KMS-11 (cell line): ENCODE measurements around the gene FHOD3.

Source experiments
- H2AFZ ChIP-seq: fragments of 200-600 bp; sonication (generic); 2 replicates; pipeline ENCODE4 v1.6.1; 2016; ENCODE audit warnings: antibody characterized with exemption, mixed run types, low read depth
- H3K27ac ChIP-seq: fragments of 200-600 bp; sonication (generic); 2 replicates; pipeline ENCODE4 v1.6.1; 2016; ENCODE audit warnings: mild to moderate bottlenecking, mixed run types
- H3K27me3 ChIP-seq: fragments of 200-600 bp; sonication (generic); 2 replicates; pipeline ENCODE4 v1.6.1; 2017; ENCODE audit warnings: mild to moderate bottlenecking, low read depth, mixed run types, moderate library complexity; ENCODE audit not compliant: insufficient read depth
- H3K36me3 ChIP-seq: fragments of 200-600 bp; sonication (generic); 2 replicates; pipeline ENCODE4 v1.6.1; 2017; ENCODE audit warnings: mild to moderate bottlenecking, mixed run types; ENCODE audit not compliant: insufficient read depth
- H3K4me1 ChIP-seq: fragments of 200-600 bp; sonication (generic); 2 replicates; pipeline ENCODE4 v1.6.1; 2016; ENCODE audit warnings: mild to moderate bottlenecking, low read depth, mixed run types; ENCODE audit not compliant: poor library complexity, severe bottlenecking
- H3K4me2 ChIP-seq: fragments of 200-600 bp; sonication (generic); 2 replicates; pipeline ENCODE4 v1.7.0; 2016; ENCODE audit warnings: mild to moderate bottlenecking, mixed run types
- H3K4me3 ChIP-seq: fragments of 200-600 bp; sonication (generic); IDR thresholded peaks from 2 replicates; pipeline ENCODE4 v1.6.1; 2017; ENCODE audit warnings: low read depth, low read length, mixed read lengths; ENCODE audit not compliant: insufficient read depth
- H3K79me2 ChIP-seq: fragments of 200-600 bp; sonication (generic); 2 replicates; pipeline ENCODE4 v1.6.1; 2016; ENCODE audit warnings: low read depth, mixed run types; ENCODE audit not compliant: insufficient read depth
- H3K9ac ChIP-seq: fragments of 200-600 bp; sonication (generic); 2 replicates; pipeline ENCODE4 v1.6.1; 2016; ENCODE audit warnings: mild to moderate bottlenecking, mixed run types
- H4K20me1 ChIP-seq: fragments of 200-600 bp; sonication (generic); 2 replicates; pipeline ENCODE4 v1.6.1; 2016; ENCODE audit warnings: mild to moderate bottlenecking, mixed run types; ENCODE audit not compliant: insufficient read depth
- TF ChIP-seq, protein P1 (sequence below): fragments of 200-600 bp; sonication (generic); conservative IDR thresholded peaks from 2 replicates; pipeline ENCODE4 v1.6.1; 2017; ENCODE audit warnings: low read depth, mild to moderate bottlenecking, antibody characterized with exemption, low read length, moderate library complexity, mixed read lengths

FHOD3 gene

DNA sequence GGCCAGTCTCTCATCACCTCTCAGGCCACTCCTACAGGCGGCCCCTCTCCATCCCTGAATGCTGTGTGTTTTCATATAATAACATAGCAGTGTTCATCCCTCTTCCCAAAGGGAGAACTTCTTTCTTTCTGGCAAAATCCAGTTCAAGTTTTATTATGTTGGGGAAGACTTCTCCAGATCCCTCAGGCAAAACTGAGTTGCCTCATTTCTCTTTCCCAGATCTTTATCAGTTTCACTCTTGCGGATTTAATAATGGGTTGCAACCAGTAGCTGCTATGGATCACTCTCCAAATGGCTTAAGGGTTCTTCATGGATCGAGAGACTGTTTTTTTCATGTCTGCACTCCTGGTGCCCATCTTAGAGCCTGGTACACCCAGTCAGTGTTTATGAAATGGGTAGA, 129.9 kb downstream of the FHOD3 start:
- no peaks in the 10 kb centered on the region for H4K20me1 ChIP-seq
- H3K27ac ChIP-seq: no peak overlapping the region
- TF ChIP-seq, protein P1, sequence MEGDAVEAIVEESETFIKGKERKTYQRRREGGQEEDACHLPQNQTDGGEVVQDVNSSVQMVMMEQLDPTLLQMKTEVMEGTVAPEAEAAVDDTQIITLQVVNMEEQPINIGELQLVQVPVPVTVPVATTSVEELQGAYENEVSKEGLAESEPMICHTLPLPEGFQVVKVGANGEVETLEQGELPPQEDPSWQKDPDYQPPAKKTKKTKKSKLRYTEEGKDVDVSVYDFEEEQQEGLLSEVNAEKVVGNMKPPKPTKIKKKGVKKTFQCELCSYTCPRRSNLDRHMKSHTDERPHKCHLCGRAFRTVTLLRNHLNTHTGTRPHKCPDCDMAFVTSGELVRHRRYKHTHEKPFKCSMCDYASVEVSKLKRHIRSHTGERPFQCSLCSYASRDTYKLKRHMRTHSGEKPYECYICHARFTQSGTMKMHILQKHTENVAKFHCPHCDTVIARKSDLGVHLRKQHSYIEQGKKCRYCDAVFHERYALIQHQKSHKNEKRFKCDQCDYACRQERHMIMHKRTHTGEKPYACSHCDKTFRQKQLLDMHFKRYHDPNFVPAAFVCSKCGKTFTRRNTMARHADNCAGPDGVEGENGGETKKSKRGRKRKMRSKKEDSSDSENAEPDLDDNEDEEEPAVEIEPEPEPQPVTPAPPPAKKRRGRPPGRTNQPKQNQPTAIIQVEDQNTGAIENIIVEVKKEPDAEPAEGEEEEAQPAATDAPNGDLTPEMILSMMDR: no peak
- no peaks in the 10 kb centered on the region for H3K36me3 ChIP-seq
- no peak overlapping the region for H2AFZ ChIP-seq
- no peaks in the 10 kb centered on the region for H3K27me3 ChIP-seq
- no peak overlapping the region for H3K4me3 ChIP-seq
- no peaks in the 10 kb centered on the region for H3K4me1 ChIP-seq
- H3K79me2 ChIP-seq: no peaks in the 10 kb centered on the region
- H3K9ac ChIP-seq: no peak overlapping the region
- no peak overlapping the region for H3K4me2 ChIP-seq

DNA sequence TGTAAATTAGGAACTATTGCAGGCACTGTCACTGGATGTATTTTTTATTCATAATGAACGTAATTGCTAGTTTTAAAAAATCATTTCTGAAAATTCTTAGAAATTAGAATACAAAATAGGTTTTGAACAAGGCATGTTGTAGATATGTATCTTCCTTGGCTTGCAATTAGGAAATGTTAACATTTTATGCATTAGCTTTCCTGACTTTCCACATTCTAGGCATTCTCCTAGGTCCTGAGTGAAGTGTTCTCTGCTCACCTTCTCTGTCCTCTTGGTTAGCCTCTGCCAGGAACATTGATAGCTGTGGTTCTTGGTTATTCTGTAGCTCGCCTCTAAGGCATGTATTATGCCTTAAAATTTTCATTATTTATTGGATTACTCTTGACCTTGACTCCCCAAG, 130.3 kb downstream of the FHOD3 start:
- TF ChIP-seq, protein P1: no peak
- H3K36me3 ChIP-seq: no peaks in the 10 kb centered on the region
- no peak overlapping the region for H3K4me3 ChIP-seq
- H3K27ac ChIP-seq: no peak overlapping the region
- no peak overlapping the region for H3K9ac ChIP-seq
- H3K4me2 ChIP-seq: no peak overlapping the region
- no peaks in the 10 kb centered on the region for H3K79me2 ChIP-seq
- no peaks in the 10 kb centered on the region for H3K27me3 ChIP-seq
- H2AFZ ChIP-seq: no peak overlapping the region
- no peaks in the 10 kb centered on the region for H3K4me1 ChIP-seq
- no peaks in the 10 kb centered on the region for H4K20me1 ChIP-seq

DNA sequence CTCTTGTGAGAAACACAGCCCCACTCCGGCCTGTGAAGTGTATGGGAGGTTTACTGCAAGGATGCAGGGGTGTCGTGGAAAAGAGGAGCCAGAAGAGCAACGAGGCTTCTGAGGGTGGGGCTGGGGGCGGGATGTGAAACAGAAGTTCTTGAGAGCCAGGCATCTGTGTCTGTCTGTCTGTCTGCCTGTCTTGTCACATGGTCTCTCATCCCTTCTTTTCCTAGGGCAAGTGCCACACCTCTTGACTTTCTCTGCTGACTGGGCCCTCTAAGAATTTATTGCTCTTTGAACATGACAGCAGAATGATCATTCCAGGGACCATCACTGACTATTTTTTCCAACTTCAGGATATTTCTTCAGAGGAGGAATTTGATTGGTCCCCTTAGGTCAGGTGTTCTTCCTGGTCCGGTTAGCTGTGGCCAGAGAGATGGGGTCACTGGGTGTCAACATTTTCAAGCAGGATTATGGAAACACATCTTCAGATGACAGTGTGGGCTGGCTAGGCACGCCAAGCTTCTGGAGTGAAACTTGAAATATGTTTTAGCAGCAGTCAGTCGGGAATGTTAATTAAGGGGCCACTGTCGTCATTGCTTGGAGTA, 131.0 kb downstream of the FHOD3 start:
- no peaks in the 10 kb centered on the region for H3K79me2 ChIP-seq

DNA sequence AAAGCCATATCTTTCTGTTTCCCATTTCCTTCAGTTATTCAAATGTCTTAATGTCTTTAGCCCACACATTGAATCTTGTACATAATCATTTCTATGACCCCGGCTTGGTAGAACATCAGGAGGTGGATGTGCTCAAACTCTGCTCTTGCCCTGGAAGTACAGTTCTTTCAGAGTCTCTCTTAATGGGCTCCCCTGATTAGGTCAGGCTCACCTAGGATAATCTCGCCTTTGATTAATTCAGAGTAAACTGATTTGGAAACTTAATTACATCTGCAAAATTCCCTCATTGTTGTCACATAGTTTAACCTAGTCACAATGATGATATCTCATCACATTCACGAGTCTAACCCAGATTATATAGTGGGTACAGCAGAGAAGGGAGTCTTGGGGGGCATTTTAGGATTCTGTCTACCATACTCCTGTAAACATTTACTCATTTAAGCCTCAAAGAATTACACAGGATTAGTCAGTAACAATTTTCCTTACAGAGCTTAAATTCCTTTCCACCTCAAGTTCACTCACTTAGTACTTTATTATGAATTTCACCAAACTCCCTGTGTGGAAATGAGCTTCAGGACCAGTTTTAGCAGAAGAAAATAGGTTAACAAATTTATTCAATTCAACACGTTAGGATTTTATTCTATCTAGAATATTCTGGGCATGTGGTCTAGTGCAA, 135.5 kb downstream of the FHOD3 start:
- H3K79me2 ChIP-seq: no peaks in the 10 kb centered on the region

More for the DNA sequence above, 131.0 kb downstream of the FHOD3 start:
- Histone ChIP-seq H2AFZ (no peak overlapping the region), H3K9ac (no peak overlapping the region), H4K20me1 (no peaks in the 10 kb centered on the region), H3K36me3 (no peaks in the 10 kb centered on the region), H3K4me3 (no peak overlapping the region), H3K4me1 (no peaks in the 10 kb centered on the region), H3K4me2 (no peak overlapping the region), H3K27me3 (no peaks in the 10 kb centered on the region), H3K27ac (no peak overlapping the region)
- TF ChIP-seq, protein P1: no peak

More for the DNA sequence above, 135.5 kb downstream of the FHOD3 start:
- Histone ChIP-seq H3K27me3 (no peaks in the 10 kb centered on the region), H3K4me2 (no peak overlapping the region), H3K4me1 (no peaks in the 10 kb centered on the region), H2AFZ (no peak overlapping the region), H3K27ac (no peak overlapping the region), H3K9ac (no peak overlapping the region), H3K4me3 (no peak overlapping the region), H4K20me1 (no peaks in the 10 kb centered on the region), H3K36me3 (no peaks in the 10 kb centered on the region)
- TF ChIP-seq, protein P1: no peak
